WTC11 (cell line): ENCODE results near the gene SPATA6. TPM values are rescaled to one million over a fixed set of nuclear protein-coding genes. Genes with fewer than 3 reads are reported as not detected.
"Not testable (repeated sequence)": the region's sequence is repeated elsewhere in the genome, so short reads cannot be mapped to it uniquely, and the experiment has no call there.

Experiments used
- ATAC-seq: fragments of 200-7000 bp; cut with Tn5 transposase; 2 replicates; pipeline ENCODE4 v1.10.0; 2021; ENCODE audit warnings: mild to moderate bottlenecking, moderate library complexity
- CTCF ChIA-PET: fragments of 300-600 bp; sonication (Branson Sonifier 250); formaldehyde crosslinking; loops from one replicate; lab custom pipeline; 2021; ENCODE audit warnings: antibody characterized with exemption; lab: Charles Lee
- POLR2A ChIA-PET: fragments of 350-600 bp; sonication (Branson Sonifier 250); formaldehyde crosslinking; loops from one replicate; lab custom pipeline; 2021; ENCODE audit warnings: antibody characterized with exemption; lab: Charles Lee
- DNase-seq: peaks from one replicate; pipeline ENCODE4 v3.0.0; 2021; ENCODE audit warnings: low spot score
- H3K27ac Mint-ChIP-seq: 2 replicates; pipeline ENCODE4 v1.8.0; 2021; ENCODE audit warnings: mixed read lengths
- H3K27me3 Mint-ChIP-seq: 2 replicates; pipeline ENCODE4 v1.8.0; 2021; ENCODE audit warnings: low read depth, mild to moderate bottlenecking, moderate library complexity, mixed read lengths
- H3K36me3 Mint-ChIP-seq: 2 replicates; pipeline ENCODE4 v1.8.0; 2021; ENCODE audit warnings: mixed read lengths
- H3K4me1 Mint-ChIP-seq: 2 replicates; pipeline ENCODE4 v1.8.0; 2022; ENCODE audit warnings: mixed read lengths
- H3K4me3 Mint-ChIP-seq: 2 replicates; pipeline ENCODE4 v1.8.0; 2021; ENCODE audit warnings: mild to moderate bottlenecking, moderate library complexity, mixed read lengths
- H3K9me3 Mint-ChIP-seq: 2 replicates; pipeline ENCODE4 v1.8.0; 2021; ENCODE audit warnings: mixed read lengths
- ETV6 ChIP-seq: sonication (generic); formaldehyde crosslinking; IDR thresholded peaks from 2 replicates; pipeline ENCODE4 v1.8.1; 2022; ENCODE audit warnings: mild to moderate bottlenecking, missing genetic modification reagents
- FOXJ3 ChIP-seq: sonication (generic); formaldehyde crosslinking; IDR thresholded peaks from 2 replicates; pipeline ENCODE4 v1.9.0; 2021; ENCODE audit warnings: missing genetic modification reagents, mild to moderate bottlenecking, borderline replicate concordance
- GABPB1 ChIP-seq: sonication (generic); formaldehyde crosslinking; IDR thresholded peaks from 2 replicates; pipeline ENCODE4 v1.8.1; 2023; ENCODE audit warnings: mild to moderate bottlenecking, missing genetic modification reagents
- HMGA2 ChIP-seq: fragments of 250-450 bp; sonication (Bioruptor Pico); IDR thresholded peaks from 2 replicates; pipeline ENCODE4 v1.4.0; 2021; ENCODE audit warnings: mild to moderate bottlenecking, moderate library complexity
- JUN ChIP-seq: sonication (generic); formaldehyde crosslinking; IDR thresholded peaks from 2 replicates; pipeline ENCODE4 v1.8.0; 2023; ENCODE audit warnings: mild to moderate bottlenecking, missing genetic modification reagents
- KAT7 ChIP-seq: sonication (generic); formaldehyde crosslinking; IDR thresholded peaks from 2 replicates; pipeline ENCODE4 v1.8.1; 2023; ENCODE audit warnings: missing genetic modification reagents, mild to moderate bottlenecking, borderline replicate concordance
- NFATC4 ChIP-seq: fragments of 250-450 bp; sonication (Bioruptor Pico); IDR thresholded peaks from 2 replicates; pipeline ENCODE4 v1.9.0; 2021; ENCODE audit warnings: mild to moderate bottlenecking
- NR1H2 ChIP-seq: sonication (generic); formaldehyde crosslinking; IDR thresholded peaks from 2 replicates; pipeline ENCODE4 v1.9.0; 2021; ENCODE audit warnings: mild to moderate bottlenecking, moderate library complexity, missing genetic modification reagents
- NR2C2 ChIP-seq: sonication (generic); formaldehyde crosslinking; IDR thresholded peaks from 2 replicates; pipeline ENCODE4 v1.8.0; 2022; ENCODE audit warnings: mild to moderate bottlenecking, missing genetic modification reagents
- PRRX2 ChIP-seq: fragments of 250-450 bp; sonication (Bioruptor Pico); IDR thresholded peaks from 2 replicates; pipeline ENCODE4 v1.8.0; 2021; ENCODE audit warnings: mild to moderate bottlenecking
- RORB ChIP-seq: fragments of 250-450 bp; sonication (Bioruptor Pico); IDR thresholded peaks from 2 replicates; pipeline ENCODE4 v1.9.0; 2021; ENCODE audit warnings: mild to moderate bottlenecking
- TEAD4 ChIP-seq: sonication (generic); formaldehyde crosslinking; IDR thresholded peaks from 2 replicates; pipeline ENCODE4 v1.8.0; 2022; ENCODE audit warnings: mild to moderate bottlenecking, missing genetic modification reagents
- ZNF423 ChIP-seq: fragments of 250-450 bp; sonication (Bioruptor Pico); IDR thresholded peaks from 2 replicates; pipeline ENCODE4 v2.1.2; 2022; ENCODE audit warnings: mild to moderate bottlenecking, moderate library complexity
- total RNA-seq: library from RNA; stranded (reverse); gene quantifications from 3 replicates; pipeline ENCODE4 v1.2.3, GENCODE V29; 2021
- TF ChIP-seq, protein P1 (sequence below): sonication (generic); formaldehyde crosslinking; IDR thresholded peaks from 2 replicates; pipeline ENCODE4 v1.8.0; 2022; ENCODE audit warnings: mild to moderate bottlenecking, missing genetic modification reagents
- TF ChIP-seq, protein P2 (sequence below): sonication (generic); formaldehyde crosslinking; IDR thresholded peaks from 2 replicates; pipeline ENCODE4 v1.8.1; 2023; ENCODE audit warnings: mild to moderate bottlenecking, missing genetic modification reagents
- TF ChIP-seq, protein P3 (sequence below): fragments of 250-450 bp; sonication (Bioruptor Pico); IDR thresholded peaks from 2 replicates; pipeline ENCODE4 v1.8.0; 2021; ENCODE audit warnings: mild to moderate bottlenecking
- TF ChIP-seq, protein P4 (sequence below): sonication (generic); formaldehyde crosslinking; IDR thresholded peaks from 2 replicates; pipeline ENCODE4 v1.8.1; 2022; ENCODE audit warnings: missing genetic modification reagents, borderline replicate concordance
- TF ChIP-seq, protein P5 (sequence below): fragments of 250-450 bp; sonication (Bioruptor Pico); conservative IDR thresholded peaks from 2 replicates; pipeline ENCODE4 v1.9.0; 2021; ENCODE audit warnings: mild to moderate bottlenecking

Gene SPATA6
- total RNA-seq, 1 experiment from 2014 or later: 17.7 TPM

DNA sequence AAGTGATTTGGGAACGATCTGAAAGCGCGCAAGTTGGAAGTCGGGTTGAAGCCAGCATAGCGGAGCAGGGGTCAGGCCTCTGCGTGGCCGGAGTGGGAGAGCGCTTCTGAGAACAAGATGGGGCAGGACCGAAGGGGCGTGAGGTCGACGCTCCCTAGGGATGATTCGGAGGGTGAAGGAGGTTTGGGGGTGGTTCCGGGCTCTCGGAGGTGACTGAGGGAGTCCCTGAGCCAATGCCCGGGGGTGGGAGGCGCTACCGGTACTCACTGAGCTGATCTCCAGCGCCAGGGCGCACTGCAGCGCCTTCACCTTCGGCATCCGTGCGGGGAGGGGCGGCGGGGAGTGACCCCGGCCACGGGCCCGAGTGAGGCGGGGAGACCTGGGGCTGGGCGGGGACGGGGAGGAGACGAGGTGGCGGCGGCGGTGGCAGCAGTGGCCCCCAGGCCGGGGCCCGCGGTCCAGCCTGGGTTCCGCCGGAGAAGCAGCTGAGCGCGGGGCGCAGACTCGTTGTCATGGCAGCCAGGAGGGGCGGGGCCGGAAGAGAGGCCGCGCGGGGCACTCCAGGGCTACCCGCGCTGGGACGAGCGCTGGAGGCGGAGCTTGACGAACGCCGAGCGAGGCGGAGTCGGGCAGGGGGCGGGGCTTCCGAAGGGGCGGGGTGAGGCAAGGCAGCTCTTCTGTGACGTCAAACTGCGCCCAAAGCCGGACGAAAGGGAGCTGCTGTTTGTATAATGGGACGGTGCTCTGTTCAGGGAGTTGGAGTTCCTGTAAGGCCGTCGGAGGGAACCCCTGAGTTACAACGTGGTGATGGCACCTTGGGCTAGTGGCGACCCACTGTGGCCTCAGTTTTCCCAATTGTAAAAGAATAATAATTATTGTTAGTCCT is at the start of gene SPATA6 (continued):
- TF ChIP-seq, protein P1, sequence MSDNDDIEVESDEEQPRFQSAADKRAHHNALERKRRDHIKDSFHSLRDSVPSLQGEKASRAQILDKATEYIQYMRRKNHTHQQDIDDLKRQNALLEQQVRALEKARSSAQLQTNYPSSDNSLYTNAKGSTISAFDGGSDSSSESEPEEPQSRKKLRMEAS (CRISPR knock-in tag): no peak
- no peak for TF ChIP-seq RORB (CRISPR knock-in tag)

DNA sequence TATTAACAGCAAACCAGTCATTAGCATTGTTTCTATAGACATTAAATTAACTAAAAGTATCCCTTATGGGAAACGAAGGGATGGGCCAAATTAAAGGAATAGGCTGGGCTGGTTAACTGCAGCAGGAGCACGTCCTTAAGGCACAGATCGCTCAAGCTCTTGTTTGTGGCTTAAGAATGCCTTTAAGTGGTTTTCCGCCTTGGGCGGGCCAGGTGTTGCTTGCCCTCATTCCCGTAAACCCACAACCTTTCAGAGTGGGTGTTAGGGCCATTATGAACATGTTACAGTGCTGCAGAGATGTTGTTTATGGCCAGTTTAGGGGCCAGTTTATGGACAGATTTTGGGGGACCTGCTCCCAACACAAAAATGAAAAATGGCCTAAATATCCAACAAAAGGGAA is 47.9 kb upstream of the SPATA6 start:
- H3K27me3 Mint-ChIP-seq, H3K36me3 Mint-ChIP-seq, H3K27ac Mint-ChIP-seq, DNase-seq, H3K4me3 Mint-ChIP-seq, ATAC-seq, POLR2A ChIA-PET: not testable (repeated sequence)
- CTCF ChIA-PET: interaction anchor here (1.8 to 1.9 kb wide), 2 partner anchors 11 to 22 kb away, joined by 5 to 7 read pairs; no protein-coding TSS in a partner anchor
- Mint-ChIP-seq H3K4me1 (peaks cover 10% of the 10 kb centered on the region), H3K9me3 (peaks cover 11% of the 10 kb centered on the region)

DNA sequence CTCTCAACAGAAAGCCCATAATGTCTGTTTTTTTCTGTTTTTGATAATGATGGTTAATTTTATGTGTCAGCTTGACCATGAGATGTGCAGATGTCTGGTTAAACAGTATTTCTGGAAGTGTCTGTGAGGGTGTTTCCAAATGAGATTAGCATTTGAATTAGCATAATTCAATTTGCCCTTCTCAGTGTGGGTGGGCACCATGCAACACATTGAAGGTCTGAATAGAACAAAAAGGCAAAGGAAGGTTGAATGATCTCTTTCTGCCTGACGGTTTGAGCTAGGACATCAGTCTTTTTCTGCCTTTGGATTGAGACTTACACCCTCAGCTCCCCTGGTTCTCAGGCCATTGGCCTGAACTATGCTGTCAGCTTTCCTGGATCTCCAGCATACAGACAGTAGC is 34.9 kb upstream of the SPATA6 start:
- Mint-ChIP-seq H3K27ac (no peak overlapping the region), H3K36me3 (no peaks in the 10 kb centered on the region)
- POLR2A ChIA-PET: no interaction called here
- DNase-seq: no peak
- TF ChIP-seq JUN (CRISPR knock-in tag) (no peak), ZNF423 (CRISPR knock-in tag) (no peak), NFATC4 (CRISPR knock-in tag) (no peak), KAT7 (CRISPR knock-in tag) (no peak), NR1H2 (CRISPR knock-in tag) (no peak), PRRX2 (no peak), FOXJ3 (CRISPR knock-in tag) (no peak), ETV6 (CRISPR knock-in tag) (no peak), NR2C2 (CRISPR knock-in tag) (no peak), HMGA2 (CRISPR knock-in tag) (no peak), TEAD4 (CRISPR knock-in tag) (no peak), GABPB1 (CRISPR knock-in tag) (no peak)
- TF ChIP-seq, protein P2, sequence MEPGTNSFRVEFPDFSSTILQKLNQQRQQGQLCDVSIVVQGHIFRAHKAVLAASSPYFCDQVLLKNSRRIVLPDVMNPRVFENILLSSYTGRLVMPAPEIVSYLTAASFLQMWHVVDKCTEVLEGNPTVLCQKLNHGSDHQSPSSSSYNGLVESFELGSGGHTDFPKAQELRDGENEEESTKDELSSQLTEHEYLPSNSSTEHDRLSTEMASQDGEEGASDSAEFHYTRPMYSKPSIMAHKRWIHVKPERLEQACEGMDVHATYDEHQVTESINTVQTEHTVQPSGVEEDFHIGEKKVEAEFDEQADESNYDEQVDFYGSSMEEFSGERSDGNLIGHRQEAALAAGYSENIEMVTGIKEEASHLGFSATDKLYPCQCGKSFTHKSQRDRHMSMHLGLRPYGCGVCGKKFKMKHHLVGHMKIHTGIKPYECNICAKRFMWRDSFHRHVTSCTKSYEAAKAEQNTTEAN (CRISPR knock-in tag): no peak
- TF ChIP-seq, protein P3, sequence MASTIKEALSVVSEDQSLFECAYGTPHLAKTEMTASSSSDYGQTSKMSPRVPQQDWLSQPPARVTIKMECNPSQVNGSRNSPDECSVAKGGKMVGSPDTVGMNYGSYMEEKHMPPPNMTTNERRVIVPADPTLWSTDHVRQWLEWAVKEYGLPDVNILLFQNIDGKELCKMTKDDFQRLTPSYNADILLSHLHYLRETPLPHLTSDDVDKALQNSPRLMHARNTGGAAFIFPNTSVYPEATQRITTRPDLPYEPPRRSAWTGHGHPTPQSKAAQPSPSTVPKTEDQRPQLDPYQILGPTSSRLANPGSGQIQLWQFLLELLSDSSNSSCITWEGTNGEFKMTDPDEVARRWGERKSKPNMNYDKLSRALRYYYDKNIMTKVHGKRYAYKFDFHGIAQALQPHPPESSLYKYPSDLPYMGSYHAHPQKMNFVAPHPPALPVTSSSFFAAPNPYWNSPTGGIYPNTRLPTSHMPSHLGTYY (CRISPR knock-in tag): no peak
- TF ChIP-seq, protein P4, sequence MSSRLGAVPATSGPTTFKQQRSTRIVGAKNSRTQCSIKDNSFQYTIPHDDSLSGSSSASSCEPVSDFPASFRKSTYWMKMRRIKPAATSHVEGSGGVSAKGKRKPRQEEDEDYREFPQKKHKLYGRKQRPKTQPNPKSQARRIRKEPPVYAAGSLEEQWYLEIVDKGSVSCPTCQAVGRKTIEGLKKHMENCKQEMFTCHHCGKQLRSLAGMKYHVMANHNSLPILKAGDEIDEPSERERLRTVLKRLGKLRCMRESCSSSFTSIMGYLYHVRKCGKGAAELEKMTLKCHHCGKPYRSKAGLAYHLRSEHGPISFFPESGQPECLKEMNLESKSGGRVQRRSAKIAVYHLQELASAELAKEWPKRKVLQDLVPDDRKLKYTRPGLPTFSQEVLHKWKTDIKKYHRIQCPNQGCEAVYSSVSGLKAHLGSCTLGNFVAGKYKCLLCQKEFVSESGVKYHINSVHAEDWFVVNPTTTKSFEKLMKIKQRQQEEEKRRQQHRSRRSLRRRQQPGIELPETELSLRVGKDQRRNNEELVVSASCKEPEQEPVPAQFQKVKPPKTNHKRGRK (CRISPR knock-in tag): no peak
- TF ChIP-seq, protein P5, sequence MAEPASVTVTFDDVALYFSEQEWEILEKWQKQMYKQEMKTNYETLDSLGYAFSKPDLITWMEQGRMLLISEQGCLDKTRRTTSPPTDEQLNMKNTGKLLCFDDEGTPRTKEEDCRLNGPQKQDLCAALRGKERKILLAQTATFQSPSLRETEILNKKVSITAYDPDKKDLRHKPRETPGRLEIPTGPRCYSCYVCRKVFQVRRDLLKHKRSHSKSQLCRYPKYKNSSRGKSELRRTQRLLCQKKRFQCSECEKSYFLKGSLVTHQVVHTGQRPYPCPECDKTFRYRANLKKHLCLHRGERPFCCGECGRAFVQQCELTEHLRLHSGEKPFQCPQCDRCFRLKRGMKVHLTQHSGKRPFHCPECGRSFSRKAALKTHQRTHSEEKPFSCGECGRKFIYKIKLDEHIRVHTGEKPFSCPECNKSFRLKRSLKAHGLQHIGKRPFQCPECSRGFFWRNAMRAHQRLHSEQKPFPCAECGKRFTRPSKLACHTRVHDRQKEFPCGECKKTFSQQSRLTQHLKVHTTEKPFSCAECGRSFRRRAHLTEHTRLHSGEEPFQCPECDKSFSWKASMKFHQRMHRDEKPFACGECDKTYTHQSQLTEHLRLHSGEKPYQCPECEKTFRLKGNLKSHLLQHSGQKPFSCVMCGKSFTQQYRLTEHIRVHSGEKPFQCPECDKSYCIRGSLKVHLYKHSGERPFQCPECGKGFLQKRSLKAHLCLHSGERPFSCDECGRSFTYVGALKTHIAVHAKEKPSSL (CRISPR knock-in tag): no peak
- TF ChIP-seq, all 79 proteins: peak for 0
- Mint-ChIP-seq H3K9me3 (peaks cover 7% of the 10 kb centered on the region), H3K4me1 (peaks cover 3% of the 10 kb centered on the region), H3K4me3 (no peak overlapping the region), H3K27me3 (no peaks in the 10 kb centered on the region)
- no peak for ATAC-seq
- CTCF ChIA-PET: interaction anchor here (0.7 to 1.5 kb wide), 5 partner anchors 8 to 171 kb away, joined by 3 to 6 read pairs (median 3); no protein-coding TSS in a partner anchor
